ENCODE measurements around the gene MGAT4C.
"Not testable (repeated sequence)": the region's sequence is repeated elsewhere in the genome, so short reads cannot be mapped to it uniquely, and the experiment has no call there.

The MGAT4C gene

DNA sequence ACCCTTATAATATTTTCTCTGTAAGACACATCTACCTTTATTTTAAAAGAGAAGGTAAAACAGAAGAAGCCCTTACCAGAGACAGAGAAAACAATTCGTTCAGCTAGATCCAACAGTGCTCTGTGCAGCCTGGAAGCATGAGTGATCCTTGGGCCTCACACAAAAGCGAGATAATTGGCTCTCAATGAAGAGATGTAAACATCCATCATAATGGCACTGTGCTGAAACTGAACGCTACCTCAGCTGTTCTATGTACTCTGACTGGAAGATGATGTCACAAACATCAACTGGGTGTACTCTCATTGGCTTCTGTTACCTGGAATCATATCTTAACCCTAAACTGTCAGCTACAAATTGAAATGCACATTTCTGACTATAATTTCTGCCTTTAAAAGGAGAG lies at the start of gene MGAT4C:
MGAT4C (minus strand) TSS at position 229 of the 400 bp plus-strand sequence.
- DNase-seq (ENCODE audit: low read depth) = no peak

DNA sequence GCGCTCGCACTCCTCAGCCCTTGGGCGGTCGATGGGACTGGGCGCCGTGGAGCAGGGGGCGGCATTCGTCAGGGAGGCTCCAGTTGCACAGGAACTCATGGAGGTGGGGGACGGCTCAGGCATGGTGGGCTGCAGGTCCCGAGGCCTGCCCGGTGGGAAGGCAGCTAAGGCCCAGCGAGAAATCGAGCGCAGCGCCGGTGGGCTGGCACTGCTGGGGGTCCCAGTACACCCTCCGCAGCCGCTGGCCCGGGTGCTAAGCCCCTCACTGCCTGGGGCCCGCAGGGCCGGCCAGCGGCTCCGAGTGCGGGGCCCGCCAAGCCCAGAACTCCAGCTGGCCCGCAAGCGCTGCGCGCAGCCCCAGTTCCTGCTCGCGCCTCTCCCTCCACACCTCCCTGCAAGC lies 40.2 kb upstream of the MGAT4C start:
- DNase-seq (ENCODE audit: low read depth) = not testable (repeated sequence)

DNA sequence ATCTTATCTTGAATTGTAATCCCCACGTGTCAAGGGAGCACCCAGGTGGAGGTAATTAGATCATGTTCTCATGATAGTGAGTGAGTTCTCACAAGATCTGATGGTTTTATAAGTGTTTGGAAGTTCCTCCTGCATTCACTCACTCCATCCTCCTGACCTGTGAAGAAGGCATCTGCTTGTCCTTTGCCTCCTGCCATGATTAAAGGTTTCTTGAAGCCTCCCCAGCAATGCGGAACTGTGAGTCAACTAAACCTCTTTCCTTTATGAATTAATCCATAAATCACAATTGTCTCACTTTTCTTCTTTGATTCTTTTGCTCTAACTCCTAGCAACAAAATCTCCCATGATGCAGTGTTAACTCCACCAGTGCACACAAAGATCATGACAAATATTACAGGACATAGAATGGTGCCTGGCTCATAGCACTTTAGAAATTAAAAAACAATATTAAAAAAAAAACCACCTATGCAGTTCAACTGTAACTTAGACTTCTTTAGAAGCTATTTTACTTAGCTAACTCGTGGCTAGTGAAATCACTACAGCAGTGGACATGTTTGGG lies 37.6 kb upstream of the MGAT4C start:
- no peak for DNase-seq (ENCODE audit: low read depth)

DNA sequence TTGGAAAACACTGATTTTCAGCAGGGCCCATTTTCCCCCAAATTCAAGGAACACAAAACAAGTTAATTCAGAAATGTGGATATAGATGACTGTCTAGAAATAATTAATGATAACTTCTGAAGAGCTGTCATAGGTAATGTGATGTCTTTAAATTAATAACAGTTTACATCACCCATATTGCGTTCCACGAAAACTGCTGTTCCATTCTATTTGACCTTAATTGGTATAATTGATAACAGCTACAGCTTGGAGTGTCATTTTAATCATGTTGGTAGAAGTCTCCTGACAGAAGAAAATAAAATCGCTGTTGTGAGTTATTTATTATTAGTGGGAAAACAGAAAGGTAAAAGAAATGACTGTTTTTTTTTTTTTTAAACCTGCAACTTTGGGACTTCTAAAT lies 36.3 kb upstream of the MGAT4C start:
- no peak for DNase-seq (ENCODE audit: low read depth)

DNA sequence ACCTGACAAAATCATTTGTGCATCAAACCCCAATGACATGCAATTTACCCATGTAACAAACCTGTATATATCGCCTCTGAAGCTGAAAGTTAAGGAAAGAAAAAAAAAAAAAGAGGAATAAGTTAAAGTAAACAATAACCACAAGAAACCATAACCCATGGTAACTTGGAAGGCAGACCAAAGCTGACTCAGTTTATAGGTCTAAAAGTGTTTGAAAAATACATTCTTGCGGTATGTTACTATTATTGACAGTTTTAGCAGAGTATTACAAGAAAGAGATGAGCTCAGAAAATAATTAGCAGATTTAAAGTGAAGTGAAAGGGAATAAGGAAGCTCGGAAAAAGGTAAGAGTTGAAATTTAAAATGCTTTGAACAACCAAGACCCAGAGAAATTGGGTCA lies 34.4 kb upstream of the MGAT4C start:
- no peak for DNase-seq (ENCODE audit: low read depth)

DNA sequence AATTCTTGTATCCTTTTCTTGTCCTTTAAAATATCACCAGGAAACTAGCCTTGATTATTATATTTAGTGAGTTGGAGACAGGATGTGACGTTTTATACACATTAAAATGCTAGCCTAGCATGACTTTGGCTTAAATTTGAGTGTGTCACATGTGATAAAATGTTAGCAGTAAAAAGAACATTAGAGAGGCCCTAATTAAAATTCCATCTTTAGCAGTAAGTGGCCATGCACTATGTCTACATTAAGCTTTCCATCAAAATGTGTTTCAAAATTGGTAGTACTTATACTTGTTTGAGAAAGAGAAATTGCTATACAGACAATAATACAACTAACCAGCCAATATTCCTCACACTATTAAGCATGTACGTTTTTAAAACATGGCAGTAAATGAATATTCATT lies 29.9 kb upstream of the MGAT4C start:
- no peak for DNase-seq (ENCODE audit: low read depth)

DNA sequence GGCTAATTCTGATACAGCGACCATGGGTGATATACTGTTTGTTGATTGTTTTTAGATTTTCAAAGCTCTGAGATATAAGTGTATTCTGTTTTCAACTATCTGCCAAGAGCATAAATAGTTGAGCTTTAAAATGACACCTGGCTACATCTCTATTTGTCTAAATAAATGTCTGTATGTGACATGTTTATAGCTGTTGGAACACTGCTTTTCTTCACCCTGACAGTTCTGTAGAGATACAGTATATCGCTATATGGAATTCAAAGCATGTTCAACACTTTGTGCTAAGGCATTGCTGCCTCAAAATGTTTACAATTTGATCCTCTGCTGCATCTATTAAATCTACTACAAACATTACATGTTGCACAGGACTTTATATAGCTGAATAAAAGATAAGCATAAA lies 27.4 kb upstream of the MGAT4C start:
- no peak for DNase-seq (ENCODE audit: low read depth)

DNA sequence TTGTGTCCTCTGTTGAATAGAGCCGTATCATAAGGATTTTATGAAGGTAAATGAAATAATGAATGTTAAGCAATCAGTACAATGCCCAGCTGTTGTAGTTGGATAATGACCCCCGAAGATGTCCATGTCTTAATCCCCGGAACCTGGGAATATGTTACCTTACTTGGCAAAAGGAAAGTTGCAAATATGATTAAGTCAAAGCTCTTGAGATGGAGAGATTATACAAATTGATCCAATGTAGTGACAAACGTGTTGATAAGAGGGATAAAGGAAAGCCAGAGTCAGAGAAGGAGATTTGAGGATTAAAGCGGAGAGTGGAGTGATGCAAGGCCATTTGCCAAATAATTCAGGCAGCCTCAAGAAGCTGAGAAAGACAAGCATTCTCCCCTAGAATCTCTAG lies 19.2 kb upstream of the MGAT4C start:
- DNase-seq (ENCODE audit: low read depth) = no peak

DNA sequence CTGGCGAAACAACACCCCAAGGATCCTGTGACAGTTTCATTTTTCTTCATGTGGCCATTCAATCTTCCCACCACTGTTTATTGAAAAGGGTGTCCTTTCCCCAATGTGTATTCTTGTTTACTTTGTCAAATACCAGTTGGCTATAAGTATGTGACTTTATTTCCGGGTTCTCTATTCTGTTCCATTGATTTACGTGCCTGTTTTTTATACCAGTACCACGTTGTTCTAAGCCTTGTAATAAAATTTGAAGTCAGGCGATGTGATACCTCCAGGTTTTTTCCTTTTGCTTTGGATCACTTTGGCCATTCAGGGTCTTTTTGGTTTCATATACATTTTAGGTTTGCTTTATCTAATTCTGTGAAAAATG lies 9.1 kb upstream of the MGAT4C start:
- no peak for DNase-seq (ENCODE audit: low read depth)

DNA sequence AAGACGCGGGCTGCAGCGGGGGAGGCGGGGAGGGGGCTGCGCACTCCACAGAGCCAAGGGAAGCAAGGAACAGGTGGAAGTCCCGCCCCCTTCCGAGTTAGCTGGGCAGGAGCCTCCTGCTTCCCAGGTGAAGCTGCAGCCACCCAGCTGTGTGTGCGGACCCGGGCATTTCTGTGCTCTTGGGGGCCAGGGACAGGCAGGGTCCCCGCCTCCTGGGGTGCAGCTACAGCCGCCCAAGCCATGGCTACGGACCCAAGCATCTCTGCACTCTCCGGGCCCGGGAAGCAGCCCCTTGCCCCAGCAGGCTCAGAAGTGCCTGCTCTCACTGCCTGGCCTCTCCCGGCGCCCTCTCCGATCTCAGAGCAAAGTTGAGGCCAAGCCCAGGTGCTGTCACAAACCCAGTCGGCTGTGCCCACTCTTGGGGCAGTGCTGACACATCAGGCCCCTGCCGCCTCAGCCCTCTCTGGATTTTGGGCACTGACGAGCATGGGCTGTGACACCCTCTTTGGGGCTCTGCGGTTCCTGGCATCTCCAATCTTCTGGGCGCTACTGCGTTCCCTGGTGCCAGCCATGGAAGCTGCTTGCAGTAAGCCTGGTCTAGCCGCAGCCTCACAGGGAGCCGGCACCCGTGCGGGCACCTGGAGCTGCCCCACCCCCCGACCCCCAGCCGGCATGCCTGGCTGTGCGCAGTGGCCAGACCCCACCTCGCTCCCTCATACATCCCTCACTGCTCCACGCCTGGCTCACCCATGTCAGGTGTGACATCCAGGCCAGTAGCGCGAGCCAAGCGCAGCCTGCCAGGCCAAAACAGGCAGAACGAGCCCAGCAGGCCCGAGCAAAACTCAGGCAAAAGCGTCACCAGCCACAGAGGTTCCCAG lies 8.5 kb upstream of the MGAT4C start:
- DNase-seq (ENCODE audit: low read depth) = no peak

DNA sequence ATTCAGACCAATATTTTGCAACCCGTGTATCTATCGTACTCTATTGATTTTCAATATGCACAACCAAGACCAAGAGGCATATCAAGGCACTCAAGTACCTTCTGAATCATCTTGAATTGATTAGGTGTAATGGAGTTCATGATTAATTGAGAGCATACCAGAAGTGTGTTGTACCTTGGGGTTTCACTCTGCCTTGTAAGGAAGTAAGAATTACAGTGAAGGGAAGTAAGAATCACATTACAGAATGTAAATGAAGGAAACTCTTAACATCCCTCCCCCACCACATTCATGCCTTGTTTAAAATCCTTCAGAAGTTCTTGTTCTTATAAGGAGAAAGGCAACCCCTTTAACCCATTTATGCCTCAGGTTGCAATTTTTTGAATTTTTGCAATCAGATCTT lies 5.4 kb upstream of the MGAT4C start:
- no peak for DNase-seq (ENCODE audit: low read depth)

DNA sequence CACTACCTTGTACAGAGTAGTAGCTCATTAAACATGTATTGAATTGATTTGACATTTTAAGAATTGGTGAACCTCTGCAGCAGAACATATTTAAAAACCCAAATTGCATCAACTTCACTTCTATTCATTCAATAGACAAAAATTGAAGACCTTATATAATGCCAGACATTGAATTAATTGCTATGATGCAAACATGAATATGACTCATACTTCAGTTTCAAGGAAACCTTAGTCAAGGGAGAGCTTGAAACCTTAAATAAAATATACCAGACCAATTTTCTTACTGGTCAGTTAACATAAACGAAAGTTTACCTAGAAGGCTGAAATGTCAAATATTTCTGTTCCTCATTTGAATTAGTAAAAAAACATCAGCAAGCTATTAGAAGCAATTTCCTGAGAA lies 5.0 kb upstream of the MGAT4C start:
- DNase-seq (ENCODE audit: low read depth) = no peak

DNA sequence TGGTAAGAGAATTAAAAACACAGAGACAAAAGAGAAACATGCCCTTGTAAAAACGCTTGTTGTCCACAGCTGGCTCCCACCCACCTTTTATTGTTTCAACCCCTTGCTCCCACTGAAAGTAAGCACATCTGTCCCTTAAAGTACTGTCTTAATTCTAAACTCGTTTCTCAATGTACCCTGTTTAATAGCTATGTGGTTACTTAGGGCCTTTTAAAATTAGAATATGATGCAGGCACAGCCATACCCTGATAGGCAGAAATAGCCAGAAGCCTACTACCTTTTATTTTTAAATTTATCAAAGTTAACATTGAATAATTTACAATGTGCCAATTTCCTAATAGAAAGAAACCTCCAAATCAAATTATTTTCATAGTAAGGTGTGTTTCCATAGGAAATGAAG lies 4.0 kb upstream of the MGAT4C start:
- DNase-seq (ENCODE audit: low read depth) = no peak

DNA sequence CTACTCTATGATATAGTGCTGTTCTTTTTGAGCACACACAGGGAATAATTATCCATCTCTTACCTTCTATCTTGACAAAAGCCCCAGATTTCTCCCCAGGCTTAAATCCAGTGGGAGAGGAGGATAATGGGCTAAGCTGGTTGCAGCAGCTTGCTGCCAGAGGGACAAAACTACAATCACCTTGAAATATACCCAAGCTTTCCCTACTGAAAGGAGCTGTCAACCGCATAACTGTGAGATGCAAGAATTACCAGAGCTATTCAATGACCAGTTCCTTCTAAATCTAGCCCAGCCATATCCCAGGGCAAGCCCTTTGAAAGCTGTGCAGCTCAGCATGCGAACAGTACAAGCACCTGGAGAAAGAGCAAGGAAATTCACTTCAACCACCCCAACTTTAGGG lies 943 bp upstream of the MGAT4C start:
- no peak for DNase-seq (ENCODE audit: low read depth)

DNA sequence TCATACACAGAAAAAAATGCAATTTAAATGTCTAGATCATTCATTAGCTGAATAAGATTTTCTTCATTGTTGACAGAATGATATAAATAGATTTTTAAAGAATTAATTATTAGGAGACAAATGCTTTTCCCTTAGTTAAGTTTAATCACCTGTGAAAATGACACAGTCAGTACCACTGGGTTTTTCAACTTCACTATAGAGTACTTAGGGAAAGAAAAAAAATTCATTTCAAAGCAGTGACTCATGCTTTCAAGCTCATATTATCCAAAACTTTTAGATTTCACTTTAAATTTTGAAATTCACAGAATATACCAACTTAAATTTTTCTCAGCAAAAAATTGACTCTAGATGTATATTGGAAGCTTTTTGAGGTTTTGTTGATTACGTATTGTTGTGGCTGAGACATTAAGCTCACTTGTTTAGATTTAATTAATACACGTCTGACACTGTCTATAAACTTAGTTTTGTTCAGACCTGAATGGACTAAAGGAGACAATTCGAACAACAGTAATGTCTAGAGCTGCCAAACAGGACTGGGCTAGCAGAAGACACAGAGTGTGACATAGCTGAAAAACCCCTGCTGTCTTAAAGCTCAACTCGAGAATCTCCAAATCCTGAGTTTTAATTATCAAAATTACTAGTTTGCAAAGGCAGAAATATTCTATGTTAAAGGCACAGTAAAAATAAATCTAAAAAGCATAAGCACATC lies 1.6 kb downstream of the MGAT4C start:
- DNase-seq (ENCODE audit: low read depth) = no peak

DNA sequence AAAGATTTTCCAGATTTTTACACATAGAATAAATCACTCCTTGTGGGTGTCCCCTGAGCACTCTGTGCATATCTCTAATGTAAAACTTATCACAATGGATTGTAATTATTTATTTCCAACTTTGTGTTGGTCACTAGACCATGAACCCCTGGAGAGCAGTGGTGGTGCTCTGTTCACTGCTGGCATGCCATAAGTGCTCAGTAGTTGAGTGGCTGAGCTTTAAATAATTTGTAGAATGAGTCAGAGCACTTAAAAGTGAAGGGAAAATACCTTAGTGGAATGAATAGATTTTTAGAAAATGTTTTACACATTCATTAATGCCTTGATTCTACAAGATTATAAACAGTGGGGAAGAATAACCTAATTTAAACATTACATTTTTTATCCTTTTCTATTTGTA lies 6.3 kb downstream of the MGAT4C start:
- DNase-seq (ENCODE audit: low read depth) = no peak

DNA sequence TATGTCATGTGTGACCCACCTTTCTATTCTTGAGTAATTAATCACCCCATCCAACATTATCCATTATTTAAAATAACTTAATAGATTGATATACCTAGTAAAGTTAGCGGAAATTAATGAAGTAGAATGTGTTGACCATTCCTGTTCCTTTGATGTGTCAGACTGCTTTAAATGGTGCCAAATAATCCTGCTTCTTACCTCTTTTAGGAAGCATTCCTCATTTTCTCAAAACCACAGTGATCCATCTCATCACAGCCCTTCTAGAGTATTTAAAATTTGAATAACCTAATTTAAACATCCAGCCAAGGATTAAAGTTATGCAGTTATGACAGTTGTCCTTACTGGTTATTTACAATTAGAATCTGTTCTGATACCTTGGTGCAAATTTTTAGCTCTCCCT lies 6.9 kb downstream of the MGAT4C start:
- no peak for DNase-seq (ENCODE audit: low read depth)

DNA sequence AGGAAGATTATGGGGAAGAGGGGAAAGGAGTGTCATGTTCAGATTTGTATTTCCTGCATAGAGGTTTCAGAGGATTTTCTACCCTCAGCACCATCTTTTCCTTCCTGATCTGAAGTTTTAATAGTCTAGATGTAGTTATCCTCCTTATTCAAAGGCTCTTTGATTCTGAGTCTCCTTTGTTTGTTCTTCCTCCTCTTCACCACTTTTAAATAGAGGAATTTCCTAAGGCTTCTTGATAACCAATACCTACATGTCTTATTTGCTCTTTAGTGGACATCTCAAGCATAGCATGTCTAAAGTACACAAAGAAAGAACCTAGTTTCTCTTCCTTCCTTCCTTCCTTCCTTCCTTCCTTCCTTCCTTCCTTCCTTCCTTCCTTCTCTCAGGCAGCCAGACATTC lies 8.3 kb downstream of the MGAT4C start:
- DNase-seq (ENCODE audit: low read depth) = no peak

DNA sequence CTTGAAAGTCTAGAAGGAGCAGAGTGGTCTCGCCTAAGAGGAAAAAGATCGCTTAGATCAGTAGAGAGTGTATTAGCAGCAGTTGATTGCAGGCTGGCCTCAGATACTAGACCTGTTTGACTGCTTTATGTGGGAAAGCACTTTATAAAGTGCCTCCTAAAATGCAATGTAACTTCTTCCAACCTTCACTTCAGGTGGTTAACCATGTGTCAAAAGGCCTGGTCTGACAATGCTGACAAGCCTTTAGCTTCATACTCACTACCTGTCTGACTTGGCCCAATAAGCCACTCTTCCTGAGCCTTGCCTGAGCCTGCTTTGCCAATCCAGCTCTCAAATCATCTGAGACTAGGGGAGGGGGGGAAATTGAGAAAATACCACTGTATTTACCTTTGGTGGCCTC lies 14.6 kb downstream of the MGAT4C start:
- no peak for DNase-seq (ENCODE audit: low read depth)

DNA sequence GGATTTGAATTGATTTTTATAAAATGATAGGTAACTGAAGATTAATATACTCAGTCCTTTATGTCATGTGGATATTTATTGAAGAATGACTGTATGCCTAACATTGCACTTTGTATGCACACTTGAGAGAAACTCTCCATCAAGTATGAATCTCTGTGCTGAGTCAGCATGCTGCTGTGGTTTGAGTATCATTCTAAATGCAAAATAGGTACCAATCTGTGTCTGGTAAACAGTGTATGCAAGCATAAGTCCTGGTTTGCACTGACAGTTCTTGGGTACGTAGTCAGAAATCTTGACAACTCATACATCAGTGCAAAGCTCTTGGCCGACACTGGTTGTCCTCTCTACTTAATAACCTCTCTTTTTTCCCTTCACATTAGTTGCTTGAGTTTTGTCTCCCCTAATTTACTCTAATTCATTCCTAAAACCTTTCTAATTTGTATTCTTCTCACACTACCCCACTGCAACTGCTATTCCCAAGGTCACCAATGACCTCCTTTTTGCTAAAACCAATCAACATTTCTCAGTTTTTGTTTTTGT lies 21.8 kb downstream of the MGAT4C start:
- DNase-seq (ENCODE audit: low read depth) = no peak

DNA sequence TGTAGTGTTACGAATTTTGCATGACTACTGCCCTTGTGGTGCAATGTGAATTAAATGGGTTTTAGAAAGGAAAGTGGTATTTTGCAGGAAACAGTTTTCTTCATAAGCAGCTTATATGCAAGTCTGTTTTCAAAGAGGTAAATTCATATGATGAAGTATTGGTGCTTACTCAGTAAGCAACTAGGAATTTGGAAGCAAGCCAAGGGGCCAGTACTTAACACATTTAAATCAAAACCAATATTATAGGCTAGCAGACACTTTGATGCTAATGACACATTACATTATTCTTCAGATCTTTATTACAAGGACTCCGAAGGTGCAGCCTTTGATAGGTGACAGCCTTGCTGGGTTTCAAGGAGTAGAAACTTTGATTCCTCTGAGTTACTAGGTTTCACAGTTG lies 23.1 kb downstream of the MGAT4C start:
- no peak for DNase-seq (ENCODE audit: low read depth)

DNA sequence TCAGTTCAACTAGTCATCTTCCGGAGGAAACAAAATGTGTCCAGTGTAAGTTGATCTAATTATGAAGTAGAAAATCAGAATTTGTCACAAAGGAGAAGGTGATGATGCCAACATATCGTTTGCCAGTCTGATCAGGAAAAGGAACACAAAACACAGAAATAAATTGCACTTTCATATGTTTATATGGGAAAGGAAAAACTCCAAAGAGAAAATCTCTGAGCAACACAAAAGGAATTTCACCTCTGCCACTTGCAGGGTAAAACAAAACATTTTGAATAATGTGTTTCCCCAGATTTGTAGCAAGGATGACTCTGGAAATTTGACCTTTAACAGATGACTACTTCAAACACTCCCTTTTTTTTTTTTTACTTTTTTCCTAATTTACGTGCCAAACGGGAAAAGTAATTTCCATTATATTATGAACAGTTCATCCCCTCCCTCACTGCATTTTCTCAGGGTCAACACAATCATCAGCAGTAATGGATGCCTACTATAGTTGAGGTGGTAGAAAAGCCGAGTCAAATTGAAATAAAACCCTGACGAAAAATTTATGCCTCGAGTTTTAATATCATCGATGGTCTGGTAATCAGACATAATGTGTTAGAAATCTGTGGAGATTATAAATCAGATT lies 25.6 kb downstream of the MGAT4C start:
- no peak for DNase-seq (ENCODE audit: low read depth)

DNA sequence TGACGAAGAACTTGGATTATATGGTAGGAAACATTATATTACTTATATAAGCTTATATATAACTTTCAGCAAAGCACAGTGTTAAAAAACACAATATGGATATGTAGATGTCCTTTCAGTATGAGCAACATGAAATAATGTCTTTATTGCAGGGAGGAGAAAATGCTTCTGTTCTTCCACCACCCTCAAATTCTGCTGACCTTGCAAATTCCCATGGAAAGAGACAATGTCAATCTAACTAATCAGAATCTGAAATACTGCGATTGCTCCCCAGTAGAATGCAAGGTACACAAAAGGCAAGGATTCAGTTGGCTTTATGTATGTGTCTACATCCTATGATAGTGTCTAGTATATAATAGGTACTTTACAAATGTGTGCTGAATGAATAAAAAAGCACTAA lies 26.4 kb downstream of the MGAT4C start:
- no peak for DNase-seq (ENCODE audit: low read depth)

Data from activated T-helper 9 cell treated with anti-CD3 and anti-CD28 coated beads, Interleukin-2, amount 50 U/mL, for 16 hours (primary cell).